SK-N-SH (cell line): ENCODE results near the gene KPNA4. TPM values are rescaled to one million over a fixed set of nuclear protein-coding genes. Genes with fewer than 3 reads are reported as not detected.

Experiments
- CTCF ChIA-PET: fragments of 300-600, 350-600 bp; formaldehyde crosslinking; extraction: SDS; loops from one replicate; lab custom pipeline; 2021; lab: Yijun Ruan, JAX
- POLR2A ChIA-PET: fragments of 350-600 bp; sonication (Branson Sonifier 250); formaldehyde crosslinking; extraction: SDS; loops from one replicate; lab custom pipeline; 2020; ENCODE audit warnings: antibody characterized with exemption, inconsistent platforms; lab: Yijun Ruan, JAX
- DNase-seq: peaks from one replicate; pipeline ENCODE4 v3.0.0; 2012
- H2AFZ ChIP-seq: fragments of 200-600 bp; sonication (generic); 2 replicates; pipeline ENCODE4 v1.8.1; 2016; ENCODE audit warnings: antibody characterized with exemption, mild to moderate bottlenecking, low read depth
- H3F3A ChIP-seq: fragments of 200-600 bp; sonication (generic); replicated peaks from 2 replicates; pipeline ENCODE3; 2016; ENCODE audit warnings: antibody characterized with exemption, mild to moderate bottlenecking; ENCODE audit not compliant: insufficient read depth
- H3K27ac ChIP-seq, 2 experiments: fragments of 200-500 bp in 1 of 2; fragments of 200-600 bp in 1 of 2; sonication (Bioruptor generic) in 1 of 2; sonication (generic), shearing (Covaris generic) in 1 of 2; 2 replicates each; pipeline versions ENCODE4 v1.5.1 to v1.6.1; 2014 to 2016; ENCODE audit warnings: low read depth in 2 of 2, inconsistent platforms in 1 of 2, low read length in 1 of 2, mild to moderate bottlenecking in 1 of 2, mixed read lengths in 1 of 2
- H3K27me3 ChIP-seq: fragments of 200-600 bp; sonication (generic), shearing (Covaris generic); 2 replicates; pipeline ENCODE4 v1.6.1; 2016; ENCODE audit warnings: mixed run types; ENCODE audit not compliant: insufficient read depth
- H3K36me3 ChIP-seq, 2 experiments: fragments of 200-500 bp in 1 of 2; fragments of 200-600 bp in 1 of 2; sonication (Bioruptor generic) in 1 of 2; sonication (generic) in 1 of 2; replicated peaks in 1 of 2; 2 replicates each; pipeline versions ENCODE3 to v1.5.1; 2014 to 2016; ENCODE audit warnings: low read length in 1 of 2, mild to moderate bottlenecking in 1 of 2; ENCODE audit not compliant: insufficient read depth in 2 of 2, control insufficient read depth in 1 of 2
- H3K4me1 ChIP-seq, 2 experiments: fragments of 200-500 bp in 1 of 2; fragments of 200-600 bp in 1 of 2; sonication (Bioruptor generic) in 1 of 2; sonication (generic), shearing (Covaris generic) in 1 of 2; 2 replicates each; pipeline versions ENCODE4 v1.5.1 to v1.6.1; 2014 to 2016; ENCODE audit warnings: low read depth in 1 of 2, low read length in 1 of 2, mixed run types in 1 of 2; ENCODE audit not compliant: insufficient read depth in 2 of 2, control insufficient read depth in 1 of 2
- H3K4me2 ChIP-seq: fragments of 200-600 bp; sonication (generic), shearing (Covaris generic); 2 replicates; pipeline ENCODE4 v1.6.1; 2017; ENCODE audit warnings: mixed run types
- H3K4me3 ChIP-seq, 2 experiments: fragments of 200-500 bp in 1 of 2; fragments of 200-600 bp in 1 of 2; sonication (Bioruptor generic) in 1 of 2; sonication (generic), shearing (Covaris generic) in 1 of 2; 2 replicates each; pipeline versions ENCODE4 v1.5.1 to v1.8.1; 2014 to 2016; ENCODE audit warnings: low read depth in 2 of 2, inconsistent platforms in 1 of 2, low read length in 1 of 2, mild to moderate bottlenecking in 1 of 2, mixed read lengths in 1 of 2, moderate library complexity in 1 of 2
- H3K79me2 ChIP-seq: fragments of 200-600 bp; sonication (generic); 2 replicates; pipeline ENCODE4 v1.8.1; 2017; ENCODE audit warnings: mild to moderate bottlenecking; ENCODE audit not compliant: insufficient read depth
- H3K9ac ChIP-seq: fragments of 200-600 bp; sonication (generic); 2 replicates; pipeline ENCODE4 v1.6.1; 2017; ENCODE audit warnings: mixed run types
- H3K9me2 ChIP-seq: fragments of 200-600 bp; sonication (generic); 2 replicates; pipeline ENCODE4 v1.6.1; 2017; ENCODE audit warnings: mixed run types
- H3K9me3 ChIP-seq: fragments of 200-600 bp; sonication (generic); 2 replicates; pipeline ENCODE4 v1.6.1; 2017; ENCODE audit warnings: mixed run types, mild to moderate bottlenecking, moderate library complexity
- H4K20me1 ChIP-seq: fragments of 200-600 bp; sonication (generic); 2 replicates; pipeline ENCODE4 v1.6.1; 2017; ENCODE audit warnings: mild to moderate bottlenecking, mixed run types; ENCODE audit not compliant: insufficient read depth
- EP300 ChIP-seq, 2 experiments: IDR thresholded peaks; 2 replicates each; pipeline versions ENCODE4 v1.4.0 to v1.6.1; 2012; ENCODE audit warnings: borderline replicate concordance in 1 of 2, low read depth in 1 of 2, low read length in 1 of 2
- EZH2phosphoT487 ChIP-seq: fragments of 200-600 bp; sonication (generic); IDR thresholded peaks from 2 replicates; pipeline ENCODE4 v1.6.1; 2017; ENCODE audit warnings: low read depth, mixed run types, mild to moderate bottlenecking, antibody characterized with exemption, moderate library complexity, borderline replicate concordance
- FOSL2 ChIP-seq: IDR thresholded peaks from 2 replicates; pipeline ENCODE4 v1.4.0; 2012; ENCODE audit warnings: low read depth, mild to moderate bottlenecking, moderate library complexity, borderline replicate concordance
- JUND ChIP-seq: IDR thresholded peaks from 2 replicates; pipeline ENCODE4 v1.4.0; 2012
- NFIC ChIP-seq: IDR thresholded peaks from 2 replicates; pipeline ENCODE4 v1.4.0; 2012; ENCODE audit warnings: borderline replicate concordance
- POLR2AphosphoS5 ChIP-seq: IDR thresholded peaks from 2 replicates; pipeline ENCODE4 v1.6.1; 2012; ENCODE audit warnings: low read depth, low read length
- RFX5 ChIP-seq: IDR thresholded peaks from 2 replicates; pipeline ENCODE4 v1.6.1; 2012; ENCODE audit warnings: mild to moderate bottlenecking, improper control_type of control experiment, low read length
- WGBS: methylation state at CpG from one replicate; pipeline ENCODE4 v1.1.6; 2017; ENCODE audit warnings: low lambda C conversion rate; 5-methylcytosine and 5-hydroxymethylcytosine counted together
- polyA plus RNA-seq, 3 experiments: library from polyadenylated mRNA; depleted of rRNA; stranded (reverse); fragments of >200 nt; gene quantifications; 2 replicates each; pipeline ENCODE4 v1.2.3, GENCODE V29; 2012
- TF ChIP-seq, protein P1 (sequence below): fragments of 200-600 bp; sonication (generic); IDR thresholded peaks from 2 replicates; pipeline ENCODE4 v1.6.1; 2017; ENCODE audit warnings: antibody characterized with exemption, mild to moderate bottlenecking, moderate library complexity
- TF ChIP-seq, protein P2 (sequence below): IDR thresholded peaks from 2 replicates; pipeline ENCODE4 v1.4.0; 2012; ENCODE audit warnings: low read depth, borderline replicate concordance
- TF ChIP-seq, protein P3 (sequence below): IDR thresholded peaks from 2 replicates; pipeline ENCODE4 v1.4.0; 2012; ENCODE audit warnings: low read depth

Gene KPNA4
- polyA plus RNA-seq, 1 of the 3 experiments (the other 2 are of a cell fraction) = 7.4 TPM

DNA sequence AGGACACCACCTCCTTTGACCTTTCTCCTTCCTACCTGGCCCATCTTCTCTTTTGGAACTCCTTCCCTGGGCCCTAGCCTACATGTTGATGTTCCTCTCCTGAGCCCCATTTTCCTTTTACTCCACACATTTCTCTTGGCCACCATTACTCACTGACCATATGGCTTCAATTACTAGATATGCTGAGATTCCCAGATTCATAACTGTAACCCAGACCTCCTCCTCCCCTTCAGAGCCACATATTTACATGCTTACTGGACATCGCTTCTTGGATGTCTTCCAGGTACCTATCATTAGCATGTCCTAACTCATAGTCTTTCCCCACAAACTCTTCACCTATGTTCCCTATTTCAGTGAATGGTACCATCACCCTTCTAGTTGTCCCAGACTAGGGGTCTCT is 91.4 kb downstream of the KPNA4 start (continued):
- TF ChIP-seq, protein P1, sequence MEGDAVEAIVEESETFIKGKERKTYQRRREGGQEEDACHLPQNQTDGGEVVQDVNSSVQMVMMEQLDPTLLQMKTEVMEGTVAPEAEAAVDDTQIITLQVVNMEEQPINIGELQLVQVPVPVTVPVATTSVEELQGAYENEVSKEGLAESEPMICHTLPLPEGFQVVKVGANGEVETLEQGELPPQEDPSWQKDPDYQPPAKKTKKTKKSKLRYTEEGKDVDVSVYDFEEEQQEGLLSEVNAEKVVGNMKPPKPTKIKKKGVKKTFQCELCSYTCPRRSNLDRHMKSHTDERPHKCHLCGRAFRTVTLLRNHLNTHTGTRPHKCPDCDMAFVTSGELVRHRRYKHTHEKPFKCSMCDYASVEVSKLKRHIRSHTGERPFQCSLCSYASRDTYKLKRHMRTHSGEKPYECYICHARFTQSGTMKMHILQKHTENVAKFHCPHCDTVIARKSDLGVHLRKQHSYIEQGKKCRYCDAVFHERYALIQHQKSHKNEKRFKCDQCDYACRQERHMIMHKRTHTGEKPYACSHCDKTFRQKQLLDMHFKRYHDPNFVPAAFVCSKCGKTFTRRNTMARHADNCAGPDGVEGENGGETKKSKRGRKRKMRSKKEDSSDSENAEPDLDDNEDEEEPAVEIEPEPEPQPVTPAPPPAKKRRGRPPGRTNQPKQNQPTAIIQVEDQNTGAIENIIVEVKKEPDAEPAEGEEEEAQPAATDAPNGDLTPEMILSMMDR = no peak

DNA sequence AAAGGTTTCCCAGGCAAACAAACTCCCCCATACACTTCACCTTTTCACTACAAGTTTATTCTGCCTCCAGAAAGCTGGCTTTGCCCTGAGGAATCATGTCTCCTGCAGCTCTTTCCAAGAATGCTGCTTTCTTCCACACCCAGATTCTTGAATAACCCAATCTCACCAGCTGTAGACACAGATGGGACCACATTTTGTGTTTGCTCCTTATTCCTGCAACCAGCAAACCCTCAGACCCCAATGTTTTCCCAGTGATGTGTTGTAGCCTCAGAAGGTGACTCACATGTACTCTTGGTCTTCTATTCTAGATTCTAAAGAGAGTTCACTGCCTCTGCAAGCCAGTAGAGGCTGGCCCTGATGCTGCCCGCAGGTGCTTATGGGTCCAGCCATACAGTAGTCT is 92.2 kb downstream of the KPNA4 start:
- TF ChIP-seq FOSL2 (0 out of 2 replicates have a peak, but pooled peaks have one; percentile 5), EZH2phosphoT487 (no peak), EP300 (IDR thresholded peaks at IDR 0.05; ENCODE audit: borderline replicate concordance in 1 of 2, low read depth in 1 of 2, low read length in 1 of 2) (no peak)
- Histone ChIP-seq H3K79me2 (no peaks in the 10 kb centered on the region), H3K9me3 (no peaks in the 10 kb centered on the region), H3K4me1 (peaks cover 22 to 23% of the 10 kb centered on the region in 2 experiments), H2AFZ (peak overlapping the region; percentile 57; the same call in 1 of the 2 replicates), H3F3A (peaks cover 41% of the 10 kb centered on the region), H3K9me2 (no peaks in the 10 kb centered on the region), H3K4me2 (peak overlapping the region; percentile 64), H3K4me3 (no peak overlapping the region), H4K20me1 (no peaks in the 10 kb centered on the region), H3K27ac (peak overlapping the region; percentile 80 to 98; a peak in 3 of 4 replicates), H3K9ac (no peak overlapping the region; the same call in 1 of the 2 replicates), H3K36me3 (no peaks in the 10 kb centered on the region), H3K27me3 (no peaks in the 10 kb centered on the region)
- ChIA-PET CTCF (interaction anchor here (0.7 to 1.0 kb wide), 2 partner anchors 9 to 445 kb away, joined by 3 read pairs; no protein-coding TSS in a partner anchor), POLR2A (no interaction called here)
- WGBS = no CpG with 5 or more reads among the region's 1 CpG
- no peak for DNase-seq

DNA sequence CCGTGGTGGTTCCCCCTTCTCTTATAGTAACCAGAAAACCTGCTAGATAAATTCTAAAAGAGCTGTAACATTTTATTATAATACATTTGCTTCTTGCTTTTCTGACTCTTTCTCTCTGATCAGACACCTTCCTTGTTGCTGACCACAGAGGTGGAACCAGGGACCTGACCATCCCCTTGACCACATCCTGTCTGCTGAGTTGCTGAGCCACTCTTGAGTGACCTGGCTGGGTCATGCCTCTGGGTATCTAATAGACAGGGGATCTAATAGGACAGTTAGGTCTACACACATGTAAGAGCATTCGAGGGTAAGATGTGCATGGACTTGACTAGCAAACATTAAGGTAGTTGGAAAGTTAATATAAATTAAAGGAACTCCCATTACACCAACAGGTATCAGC is 93.0 kb downstream of the KPNA4 start:
- H3K4me2 ChIP-seq = no peak overlapping the region
- CTCF ChIA-PET = no interaction called here

More for the DNA sequence above, 93.0 kb downstream of the KPNA4 start:
- H3K9ac ChIP-seq = no peak overlapping the region
- no peaks in the 10 kb centered on the region for H3K9me2 ChIP-seq
- H3K4me3 ChIP-seq = no peak overlapping the region
- TF ChIP-seq, protein P2, sequence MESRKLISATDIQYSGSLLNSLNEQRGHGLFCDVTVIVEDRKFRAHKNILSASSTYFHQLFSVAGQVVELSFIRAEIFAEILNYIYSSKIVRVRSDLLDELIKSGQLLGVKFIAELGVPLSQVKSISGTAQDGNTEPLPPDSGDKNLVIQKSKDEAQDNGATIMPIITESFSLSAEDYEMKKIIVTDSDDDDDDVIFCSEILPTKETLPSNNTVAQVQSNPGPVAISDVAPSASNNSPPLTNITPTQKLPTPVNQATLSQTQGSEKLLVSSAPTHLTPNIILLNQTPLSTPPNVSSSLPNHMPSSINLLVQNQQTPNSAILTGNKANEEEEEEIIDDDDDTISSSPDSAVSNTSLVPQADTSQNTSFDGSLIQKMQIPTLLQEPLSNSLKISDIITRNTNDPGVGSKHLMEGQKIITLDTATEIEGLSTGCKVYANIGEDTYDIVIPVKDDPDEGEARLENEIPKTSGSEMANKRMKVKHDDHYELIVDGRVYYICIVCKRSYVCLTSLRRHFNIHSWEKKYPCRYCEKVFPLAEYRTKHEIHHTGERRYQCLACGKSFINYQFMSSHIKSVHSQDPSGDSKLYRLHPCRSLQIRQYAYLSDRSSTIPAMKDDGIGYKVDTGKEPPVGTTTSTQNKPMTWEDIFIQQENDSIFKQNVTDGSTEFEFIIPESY = no peak
- TF ChIP-seq RFX5 (no peak), EP300 (IDR thresholded peaks at IDR 0.05; ENCODE audit: borderline replicate concordance in 1 of 2, low read depth in 1 of 2, low read length in 1 of 2) (no peak), POLR2AphosphoS5 (no peak), NFIC (no peak), JUND (no peak)
- TF ChIP-seq, protein P3, sequence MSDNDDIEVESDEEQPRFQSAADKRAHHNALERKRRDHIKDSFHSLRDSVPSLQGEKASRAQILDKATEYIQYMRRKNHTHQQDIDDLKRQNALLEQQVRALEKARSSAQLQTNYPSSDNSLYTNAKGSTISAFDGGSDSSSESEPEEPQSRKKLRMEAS = no peak
- POLR2A ChIA-PET = no interaction called here
- no peak overlapping the region for H2AFZ ChIP-seq
- peaks cover 39% of the 10 kb centered on the region for H3F3A ChIP-seq
- 59% methylated on average over 2 of the region's 2 CpGs for WGBS
- H3K79me2 ChIP-seq = no peaks in the 10 kb centered on the region
- no peaks in the 10 kb centered on the region for H3K36me3 ChIP-seq
- no peaks in the 10 kb centered on the region for H3K9me3 ChIP-seq
- no peaks in the 10 kb centered on the region for H3K27me3 ChIP-seq
- H3K4me1 ChIP-seq = peaks cover 18 to 22% of the 10 kb centered on the region in 2 experiments
- no peak overlapping the region for H3K27ac ChIP-seq
- H4K20me1 ChIP-seq = no peaks in the 10 kb centered on the region
- DNase-seq = no peak
